Right atrium auricular region (tissue), 2 donors: ENCODE data around the gene CHSY1. TPM values are rescaled to one million over a fixed set of nuclear protein-coding genes. Genes with fewer than 3 reads are reported as not detected.
"Not testable (repeated sequence)": the region's sequence is repeated elsewhere in the genome, so short reads cannot be mapped to it uniquely, and the experiment has no call there.

Experiments
- DNase-seq: peaks from one replicate; pipeline ENCODE4 v3.0.0-alpha.2; 2019; ENCODE audit warnings: low spot score
- H3K27ac ChIP-seq, 2 donors: fragments of 200-600 bp; sonication (generic); 1 replicate in 1 of 2; 2 replicates in 1 of 2; pipeline ENCODE4 v1.5.1; 2016 to 2019
- H3K27me3 ChIP-seq, 2 donors: fragments of 200-600 bp; sonication (generic); one replicate each; pipeline versions ENCODE4 v1.5.1 to v1.6.0; 2017 to 2019
- H3K36me3 ChIP-seq: fragments of 200-600 bp; sonication (generic); one replicate; pipeline ENCODE4 v1.5.1; 2016
- H3K4me1 ChIP-seq, 2 donors: fragments of 200-600 bp; sonication (generic); one replicate each; pipeline versions ENCODE4 v1.5.1 to v1.6.0; 2017 to 2019
- H3K4me3 ChIP-seq, 2 donors: fragments of 200-600 bp; sonication (generic); 1 replicate in 1 of 2; 2 replicates in 1 of 2; pipeline ENCODE4 v1.5.1; 2017 to 2019; ENCODE audit warnings: mild to moderate bottlenecking in 1 of 2, moderate library complexity in 1 of 2
- H3K9me3 ChIP-seq, 2 donors: fragments of 200-600 bp; sonication (generic); one replicate each; pipeline ENCODE4 v1.5.1; 2019
- CTCF ChIP-seq, 2 donors: fragments of 200-600 bp; sonication (generic); IDR thresholded peaks; one replicate each; pipeline ENCODE4 v1.5.1; 2019; ENCODE audit warnings: antibody characterized with exemption in 2 of 2
- total RNA-seq, 2 donors: library from RNA; depleted of rRNA; stranded (reverse); fragments of >200 nt; gene quantifications; one replicate each; pipeline ENCODE4 v1.1.0, GENCODE V29; 2016

The CHSY1 gene
- total RNA-seq, 2 donors from 2014 or later: 23.1 to 26.1 TPM

GRCh38 chr15:101126618-101127505 lies 125.0 kb downstream of the CHSY1 start:
- H3K27ac ChIP-seq: peak overlapping the region; percentile 72 to 75
- no peaks in the 10 kb centered on the region for H3K27me3 ChIP-seq
- H3K4me1 ChIP-seq: peaks cover 0 to 35% of the 10 kb centered on the region in 2 donors
- H3K4me3 ChIP-seq: no peak overlapping the region
- DNase-seq: no peak
- no peaks in the 10 kb centered on the region for H3K36me3 ChIP-seq
- H3K9me3 ChIP-seq: peaks cover 0 to 8% of the 10 kb centered on the region in 2 donors
- TF ChIP-seq CTCF (IDR thresholded peaks at IDR 0.05): no peak

GRCh38 chr15:101125881-101126428 lies 125.9 kb downstream of the CHSY1 start:
- H3K27me3 ChIP-seq, H3K4me3 ChIP-seq, H3K9me3 ChIP-seq, H3K36me3 ChIP-seq, H3K27ac ChIP-seq, DNase-seq: not testable (repeated sequence)
- H3K4me1 ChIP-seq: peaks cover 0 to 44% of the 10 kb centered on the region in 2 donors

Other genes with a start within 250 kb of the CHSY1 start
- gene SELENOS, start 25.4 kb upstream of the CHSY1 start, total RNA-seq: 10 to 100 TPM; 52.4 to 60.6 TPM
- gene SNRPA1, start 43.2 kb upstream of the CHSY1 start, total RNA-seq: 10 to 100 TPM; 21.4 to 24.9 TPM
- gene PCSK6, start 237.7 kb upstream of the CHSY1 start, total RNA-seq: 10 to 100 TPM; 14.4 to 19.9 TPM